HCT116 (cell line): ENCODE data around the gene UBXN2A. TPM values are rescaled to one million over a fixed set of nuclear protein-coding genes. Genes with fewer than 3 reads are reported as not detected.

Experiments
- ATAC-seq: fragments of 200-7000 bp; cut with Tn5 transposase; 2 replicates; pipeline ENCODE4 v1.9.1; 2020; ENCODE audit warnings: mild to moderate bottlenecking, moderate library complexity
- BruUV-seq: library from RNA; stranded (reverse); fragments of 400-500 nt; replicated peaks from 2 replicates; lab custom pipeline; 2021; lab: Mats Ljungman, UMichigan
- CTCF ChIA-PET: fragments of 300-600 bp; sonication (Branson Sonifier 250); formaldehyde crosslinking; loops from one replicate; lab custom pipeline; 2021; ENCODE audit warnings: antibody characterized with exemption; lab: Charles Lee
- POLR2A ChIA-PET: fragments of 300-600, 350-600 bp; sonication (Branson Sonifier 250); formaldehyde crosslinking; loops from one replicate; lab custom pipeline; 2021; ENCODE audit warnings: antibody characterized with exemption; lab: Charles Lee
- RAD21 ChIA-PET, 2 experiments: fragments of 300-600 bp; sonication (Branson Sonifier 250); formaldehyde crosslinking; loops; one replicate each; lab custom pipeline; 2023; ENCODE audit warnings: low total read pairs in 2 of 2; ENCODE audit not compliant: uncharacterized antibody in 2 of 2, unreplicated experiment in 2 of 2, low non-redundant PET in 1 of 2; lab: Charles Lee
- DNase-seq: peaks from one replicate; pipeline ENCODE4 v3.0.0-alpha.2; 2010; ENCODE audit warnings: low read depth, low spot score
- H2AFZ ChIP-seq: fragments of 200-600 bp; shearing (Covaris generic), sonication (generic); 2 replicates; pipeline ENCODE4 v1.6.1; 2017; ENCODE audit warnings: low read depth, mixed run types, mixed read lengths, antibody characterized with exemption, low read length; ENCODE audit not compliant: poor library complexity, severe bottlenecking
- H3K27ac ChIP-seq: 2 replicates; pipeline ENCODE4 v1.5.1; 2012; ENCODE audit warnings: low read depth, low read length
- H3K27me3 ChIP-seq: fragments of 200-600 bp; sonication (generic); 2 replicates; pipeline ENCODE4 v1.6.1; 2016; ENCODE audit warnings: mixed run types, low read length, mixed read lengths; ENCODE audit not compliant: insufficient read depth
- H3K36me3 ChIP-seq, 2 experiments: fragments of 200-500 bp in 1 of 2; fragments of 200-600 bp in 1 of 2; sonication (Bioruptor generic) in 1 of 2; sonication (generic) in 1 of 2; 2 replicates each; pipeline versions ENCODE4 v1.5.1 to v1.6.1; 2014 to 2016; ENCODE audit warnings: low read length in 2 of 2, inconsistent platforms in 1 of 2, mixed read lengths in 1 of 2, mixed run types in 1 of 2; ENCODE audit not compliant: insufficient read depth in 2 of 2, control insufficient read depth in 1 of 2
- H3K4me1 ChIP-seq, 2 experiments: fragments of 200-600 bp in 1 of 2; sonication (generic) in 1 of 2; 2 replicates each; pipeline versions ENCODE4 v1.5.1 to v1.6.1; 2012 to 2017; ENCODE audit warnings: low read length in 2 of 2, inconsistent platforms in 1 of 2, mild to moderate bottlenecking in 1 of 2, mixed read lengths in 1 of 2, mixed run types in 1 of 2, moderate library complexity in 1 of 2; ENCODE audit not compliant: insufficient read depth in 2 of 2, control insufficient read depth in 1 of 2
- H3K4me2 ChIP-seq: fragments of 200-600 bp; sonication (generic); 2 replicates; pipeline ENCODE4 v1.6.1; 2017; ENCODE audit warnings: mixed run types, low read length, mixed read lengths
- H3K4me3 ChIP-seq, 2 experiments: fragments of 200-600 bp in 1 of 2; sonication (generic) in 1 of 2; replicated peaks in 1 of 2; 2 replicates each; pipeline ENCODE4 v1.5.1; 2011 to 2016; ENCODE audit warnings: low read length in 2 of 2, control low read depth in 1 of 2, low read depth in 1 of 2, mild to moderate bottlenecking in 1 of 2, mixed read lengths in 1 of 2, mixed run types in 1 of 2
- H3K79me2 ChIP-seq: fragments of 200-600 bp; sonication (generic); 2 replicates; pipeline ENCODE4 v1.6.1; 2017; ENCODE audit warnings: mild to moderate bottlenecking, mixed run types, low read length, moderate library complexity, mixed read lengths; ENCODE audit not compliant: insufficient read depth
- H3K9ac ChIP-seq: fragments of 200-600 bp; sonication (generic); 2 replicates; pipeline ENCODE4 v1.6.1; 2016; ENCODE audit warnings: low read length, mixed read lengths
- H3K9me2 ChIP-seq: fragments of 200-600 bp; sonication (generic), shearing (Covaris generic); 2 replicates; pipeline ENCODE4 v1.6.1; 2017; ENCODE audit warnings: mixed run types, mild to moderate bottlenecking, moderate library complexity; ENCODE audit not compliant: insufficient read depth
- H3K9me3 ChIP-seq, 2 experiments: fragments of 200-500 bp in 1 of 2; fragments of 200-600 bp in 1 of 2; sonication (Bioruptor generic) in 1 of 2; sonication (generic) in 1 of 2; 2 replicates each; pipeline ENCODE4 v1.6.1; 2014 to 2017; ENCODE audit warnings: low read length in 2 of 2, mixed read lengths in 2 of 2, inconsistent platforms in 1 of 2, low read depth in 1 of 2, mild to moderate bottlenecking in 1 of 2, mixed run types in 1 of 2, moderate library complexity in 1 of 2; ENCODE audit not compliant: control insufficient read depth in 1 of 2, insufficient read depth in 1 of 2
- H4K20me1 ChIP-seq: fragments of 200-600 bp; sonication (generic), shearing (Covaris generic); 2 replicates; pipeline ENCODE4 v1.6.1; 2017; ENCODE audit warnings: mixed run types, mild to moderate bottlenecking, moderate library complexity; ENCODE audit not compliant: insufficient read depth
- CBX3 ChIP-seq: IDR thresholded peaks from 2 replicates; pipeline ENCODE4 v1.6.1; 2012; ENCODE audit warnings: low read depth
- CEBPB ChIP-seq: IDR thresholded peaks from 2 replicates; pipeline ENCODE4 v1.6.1; 2012; ENCODE audit warnings: low read depth
- EGR1 ChIP-seq: IDR thresholded peaks from 2 replicates; pipeline ENCODE4 v1.6.1; 2012; ENCODE audit warnings: low read depth
- ELF1 ChIP-seq: IDR thresholded peaks from 2 replicates; pipeline ENCODE4 v1.6.1; 2012; ENCODE audit warnings: low read depth, borderline replicate concordance
- EZH2 ChIP-seq: fragments of 200-600 bp; sonication (generic); IDR thresholded peaks from 2 replicates; pipeline ENCODE4 v1.6.1; 2017; ENCODE audit warnings: antibody characterized with exemption, mixed run types
- EZH2phosphoT487 ChIP-seq: fragments of 200-600 bp; IDR thresholded peaks from 2 replicates; pipeline ENCODE4 v1.6.1; 2018; ENCODE audit warnings: antibody characterized with exemption, borderline replicate concordance
- FOSL1 ChIP-seq: IDR thresholded peaks from 2 replicates; pipeline ENCODE4 v1.6.1; 2012; ENCODE audit warnings: low read depth
- POLR2A ChIP-seq: IDR thresholded peaks from 2 replicates; pipeline ENCODE4 v1.7.0; 2011; ENCODE audit warnings: borderline replicate concordance; ENCODE audit not compliant: insufficient read depth, insufficient read length; ENCODE audit errors: extremely low read depth
- POLR2AphosphoS5 ChIP-seq: IDR thresholded peaks from 2 replicates; pipeline ENCODE4 v1.6.1; 2011; ENCODE audit warnings: mild to moderate bottlenecking, low read depth, low read length, moderate library complexity
- SP1 ChIP-seq: IDR thresholded peaks from 2 replicates; pipeline ENCODE4 v1.6.1; 2012; ENCODE audit warnings: low read depth
- TCF7L2 ChIP-seq: IDR thresholded peaks from 2 replicates; pipeline ENCODE4 v1.7.0; 2011; ENCODE audit warnings: borderline replicate concordance, inconsistent platforms; ENCODE audit not compliant: insufficient read depth, insufficient read length; ENCODE audit errors: extremely low read depth
- YY1 ChIP-seq: IDR thresholded peaks from 2 replicates; pipeline ENCODE4 v1.6.1; 2011; ENCODE audit warnings: low read length, low read depth, moderate library complexity, mild to moderate bottlenecking; ENCODE audit not compliant: insufficient replicate concordance; ENCODE audit errors: extremely low read depth
- ZFX ChIP-seq: fragments of 450-650 bp; IDR thresholded peaks from 2 replicates; pipeline ENCODE4 v1.6.1; 2017
- intact Hi-C: fragments of 100-400 bp; cut with micrococcal nuclease; formaldehyde crosslinking; loops from 2 replicates; pipeline ENCODE4 v1.10.0; 2022
- total RNA-seq: library from RNA; stranded (reverse); gene quantifications from one replicate; pipeline ENCODE4 v1.2.1, GENCODE V29; 2021; ENCODE audit not compliant: unreplicated experiment
- TF ChIP-seq, protein P1 (sequence below): IDR thresholded peaks from 2 replicates; pipeline ENCODE4 v1.6.1; 2012
- TF ChIP-seq, protein P2 (sequence below), 3 experiments: fragments of 200-600 bp in 1 of 3; sonication (generic) in 1 of 3; IDR thresholded peaks in 2 of 3; conservative IDR thresholded peaks in 1 of 3; 2 replicates each; pipeline ENCODE4 v1.5.1; 2012 to 2017; ENCODE audit warnings: low read depth in 2 of 3, low read length in 2 of 3, antibody characterized with exemption in 1 of 3, borderline replicate concordance in 1 of 3, control low read depth in 1 of 3, mild to moderate bottlenecking in 1 of 3, mixed read lengths in 1 of 3, mixed run types in 1 of 3, moderate library complexity in 1 of 3; ENCODE audit not compliant: insufficient read depth in 1 of 3
- TF ChIP-seq, protein P3 (sequence below): IDR thresholded peaks from 2 replicates; pipeline ENCODE4 v1.6.1; 2012; ENCODE audit warnings: low read depth

Gene UBXN2A
- total RNA-seq, 1 experiment from 2014 or later: 14.1 TPM

DNA sequence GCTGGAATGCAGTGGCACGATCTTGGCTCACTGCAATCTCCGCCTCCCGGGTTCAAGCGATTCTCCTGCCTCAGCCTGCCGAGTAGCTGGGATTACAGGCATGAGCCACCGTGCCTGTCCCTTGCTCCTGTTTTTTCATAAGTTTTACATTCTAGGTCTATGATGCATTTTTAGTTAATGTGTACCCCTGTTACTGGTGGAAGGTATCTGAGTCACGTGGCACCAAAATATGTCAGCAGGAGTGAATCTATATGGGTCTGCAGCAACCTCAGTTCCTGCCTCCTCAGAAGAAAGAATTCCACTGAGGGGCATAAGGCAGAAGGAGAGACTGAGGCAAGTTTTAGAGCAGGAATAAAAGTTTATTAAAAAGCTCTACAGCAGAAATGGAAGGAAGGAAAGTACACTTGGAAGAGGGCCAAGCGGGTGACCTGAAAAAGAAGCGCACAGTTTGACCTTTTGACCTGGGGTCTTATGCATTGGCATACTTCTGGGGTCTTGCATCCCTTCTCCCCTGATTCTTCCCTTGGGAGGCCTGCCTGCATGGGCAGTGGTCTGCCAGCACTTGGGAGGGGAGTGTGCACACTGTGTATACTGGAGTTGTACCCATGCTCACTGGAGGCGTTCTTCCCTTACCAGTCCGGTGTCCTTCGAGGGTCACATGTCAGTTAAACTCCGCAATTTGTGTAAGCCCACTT, 68.6 kb downstream of the UBXN2A start:
- no peaks in the 10 kb centered on the region; a peak in 1 of 4 replicates for H3K4me1 ChIP-seq
- no peak for DNase-seq
- no peak for TF ChIP-seq SP1
- TF ChIP-seq TCF7L2: no peak
- no peak for TF ChIP-seq CBX3
- TF ChIP-seq, protein P1, sequence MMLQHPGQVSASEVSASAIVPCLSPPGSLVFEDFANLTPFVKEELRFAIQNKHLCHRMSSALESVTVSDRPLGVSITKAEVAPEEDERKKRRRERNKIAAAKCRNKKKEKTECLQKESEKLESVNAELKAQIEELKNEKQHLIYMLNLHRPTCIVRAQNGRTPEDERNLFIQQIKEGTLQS: no peak
- TF ChIP-seq POLR2AphosphoS5: no peak
- TF ChIP-seq EGR1: no peak
- TF ChIP-seq CEBPB: no peak
- TF ChIP-seq ZFX: no peak
- no peak for TF ChIP-seq YY1
- TF ChIP-seq POLR2A: no peak
- TF ChIP-seq EZH2: no peak
- TF ChIP-seq ELF1: no peak
- TF ChIP-seq, all 23 proteins: peak for 0
- no peaks in the 10 kb centered on the region for H3K79me2 ChIP-seq
- BruUV-seq: no TSS peak
- no peak overlapping the region for H3K9ac ChIP-seq
- H3K36me3 ChIP-seq: no peaks in the 10 kb centered on the region
- no peaks in the 10 kb centered on the region for H3K27me3 ChIP-seq
- intact Hi-C loops: no loop called here
- H3K27ac ChIP-seq: no peak overlapping the region
- no peaks in the 10 kb centered on the region for H4K20me1 ChIP-seq
- no peak overlapping the region for H3K4me3 ChIP-seq
- no peak overlapping the region for H3K4me2 ChIP-seq
- no peak overlapping the region for H2AFZ ChIP-seq
- CTCF ChIA-PET: no interaction called here
- POLR2A ChIA-PET: no interaction called here
- RAD21 ChIA-PET: no interaction called here
- no peak for ATAC-seq
- H3K9me3 ChIP-seq: no peaks in the 10 kb centered on the region
- no peaks in the 10 kb centered on the region for H3K9me2 ChIP-seq

DNA sequence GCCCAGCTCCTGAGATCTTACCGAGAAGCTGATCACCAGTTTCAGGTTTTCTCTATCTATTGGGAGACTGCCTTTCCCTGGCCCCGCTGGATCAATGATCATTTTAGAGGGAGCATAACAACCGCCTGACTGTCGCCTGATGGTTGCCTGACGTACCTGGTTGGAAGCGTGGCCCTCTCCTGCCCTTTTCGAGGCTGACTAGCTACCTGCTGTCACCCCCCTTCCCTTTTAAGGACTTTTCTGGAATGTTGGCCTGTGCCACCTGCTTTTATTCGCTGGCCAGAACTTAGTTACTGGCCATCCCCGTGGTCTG, 69.1 kb downstream of the UBXN2A start:
- H3K79me2 ChIP-seq: no peaks in the 10 kb centered on the region
- no peak overlapping the region for H3K9ac ChIP-seq
- no peaks in the 10 kb centered on the region for H3K9me3 ChIP-seq
- DNase-seq (no peak), ATAC-seq (no peak)
- CTCF ChIA-PET: no interaction called here
- H4K20me1 ChIP-seq: no peaks in the 10 kb centered on the region
- no peaks in the 10 kb centered on the region for H3K36me3 ChIP-seq
- no peak overlapping the region for H2AFZ ChIP-seq
- POLR2A ChIA-PET: no interaction called here
- no peaks in the 10 kb centered on the region for H3K27me3 ChIP-seq
- intact Hi-C loops: no loop called here
- RAD21 ChIA-PET: no interaction called here
- no peak overlapping the region for H3K4me3 ChIP-seq
- no peak overlapping the region for H3K27ac ChIP-seq
- BruUV-seq: no TSS peak
- H3K9me2 ChIP-seq: no peaks in the 10 kb centered on the region
- H3K4me2 ChIP-seq: no peak overlapping the region
- no peaks in the 10 kb centered on the region; a peak in 1 of 4 replicates for H3K4me1 ChIP-seq
- TF ChIP-seq, protein P2, sequence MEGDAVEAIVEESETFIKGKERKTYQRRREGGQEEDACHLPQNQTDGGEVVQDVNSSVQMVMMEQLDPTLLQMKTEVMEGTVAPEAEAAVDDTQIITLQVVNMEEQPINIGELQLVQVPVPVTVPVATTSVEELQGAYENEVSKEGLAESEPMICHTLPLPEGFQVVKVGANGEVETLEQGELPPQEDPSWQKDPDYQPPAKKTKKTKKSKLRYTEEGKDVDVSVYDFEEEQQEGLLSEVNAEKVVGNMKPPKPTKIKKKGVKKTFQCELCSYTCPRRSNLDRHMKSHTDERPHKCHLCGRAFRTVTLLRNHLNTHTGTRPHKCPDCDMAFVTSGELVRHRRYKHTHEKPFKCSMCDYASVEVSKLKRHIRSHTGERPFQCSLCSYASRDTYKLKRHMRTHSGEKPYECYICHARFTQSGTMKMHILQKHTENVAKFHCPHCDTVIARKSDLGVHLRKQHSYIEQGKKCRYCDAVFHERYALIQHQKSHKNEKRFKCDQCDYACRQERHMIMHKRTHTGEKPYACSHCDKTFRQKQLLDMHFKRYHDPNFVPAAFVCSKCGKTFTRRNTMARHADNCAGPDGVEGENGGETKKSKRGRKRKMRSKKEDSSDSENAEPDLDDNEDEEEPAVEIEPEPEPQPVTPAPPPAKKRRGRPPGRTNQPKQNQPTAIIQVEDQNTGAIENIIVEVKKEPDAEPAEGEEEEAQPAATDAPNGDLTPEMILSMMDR (IDR thresholded peaks at IDR 0.05 in 2 of 3, conservative IDR thresholded peaks at IDR 0.05 in 1 of 3; ENCODE audit: borderline replicate concordance in 1 of 3, insufficient read depth in 1 of 3, low read depth in 2 of 3, low read length in 2 of 3): no peak
- TF ChIP-seq, protein P3, sequence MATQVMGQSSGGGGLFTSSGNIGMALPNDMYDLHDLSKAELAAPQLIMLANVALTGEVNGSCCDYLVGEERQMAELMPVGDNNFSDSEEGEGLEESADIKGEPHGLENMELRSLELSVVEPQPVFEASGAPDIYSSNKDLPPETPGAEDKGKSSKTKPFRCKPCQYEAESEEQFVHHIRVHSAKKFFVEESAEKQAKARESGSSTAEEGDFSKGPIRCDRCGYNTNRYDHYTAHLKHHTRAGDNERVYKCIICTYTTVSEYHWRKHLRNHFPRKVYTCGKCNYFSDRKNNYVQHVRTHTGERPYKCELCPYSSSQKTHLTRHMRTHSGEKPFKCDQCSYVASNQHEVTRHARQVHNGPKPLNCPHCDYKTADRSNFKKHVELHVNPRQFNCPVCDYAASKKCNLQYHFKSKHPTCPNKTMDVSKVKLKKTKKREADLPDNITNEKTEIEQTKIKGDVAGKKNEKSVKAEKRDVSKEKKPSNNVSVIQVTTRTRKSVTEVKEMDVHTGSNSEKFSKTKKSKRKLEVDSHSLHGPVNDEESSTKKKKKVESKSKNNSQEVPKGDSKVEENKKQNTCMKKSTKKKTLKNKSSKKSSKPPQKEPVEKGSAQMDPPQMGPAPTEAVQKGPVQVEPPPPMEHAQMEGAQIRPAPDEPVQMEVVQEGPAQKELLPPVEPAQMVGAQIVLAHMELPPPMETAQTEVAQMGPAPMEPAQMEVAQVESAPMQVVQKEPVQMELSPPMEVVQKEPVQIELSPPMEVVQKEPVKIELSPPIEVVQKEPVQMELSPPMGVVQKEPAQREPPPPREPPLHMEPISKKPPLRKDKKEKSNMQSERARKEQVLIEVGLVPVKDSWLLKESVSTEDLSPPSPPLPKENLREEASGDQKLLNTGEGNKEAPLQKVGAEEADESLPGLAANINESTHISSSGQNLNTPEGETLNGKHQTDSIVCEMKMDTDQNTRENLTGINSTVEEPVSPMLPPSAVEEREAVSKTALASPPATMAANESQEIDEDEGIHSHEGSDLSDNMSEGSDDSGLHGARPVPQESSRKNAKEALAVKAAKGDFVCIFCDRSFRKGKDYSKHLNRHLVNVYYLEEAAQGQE: no peak
- TF ChIP-seq EZH2phosphoT487 (no peak), YY1 (no peak), FOSL1 (no peak), POLR2AphosphoS5 (no peak), EGR1 (no peak), ZFX (no peak), SP1 (no peak)
